ENCODE data around the gene PGRMC2. TPM values are rescaled to one million over a fixed set of nuclear protein-coding genes. Genes with fewer than 3 reads are reported as not detected.

Gene PGRMC2, protein sequence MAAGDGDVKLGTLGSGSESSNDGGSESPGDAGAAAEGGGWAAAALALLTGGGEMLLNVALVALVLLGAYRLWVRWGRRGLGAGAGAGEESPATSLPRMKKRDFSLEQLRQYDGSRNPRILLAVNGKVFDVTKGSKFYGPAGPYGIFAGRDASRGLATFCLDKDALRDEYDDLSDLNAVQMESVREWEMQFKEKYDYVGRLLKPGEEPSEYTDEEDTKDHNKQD
- total RNA-seq (2014; rRNA removed; shearing (Covaris generic)), result 35.6 and 44.0 TPM in 2 replicates

DNA sequence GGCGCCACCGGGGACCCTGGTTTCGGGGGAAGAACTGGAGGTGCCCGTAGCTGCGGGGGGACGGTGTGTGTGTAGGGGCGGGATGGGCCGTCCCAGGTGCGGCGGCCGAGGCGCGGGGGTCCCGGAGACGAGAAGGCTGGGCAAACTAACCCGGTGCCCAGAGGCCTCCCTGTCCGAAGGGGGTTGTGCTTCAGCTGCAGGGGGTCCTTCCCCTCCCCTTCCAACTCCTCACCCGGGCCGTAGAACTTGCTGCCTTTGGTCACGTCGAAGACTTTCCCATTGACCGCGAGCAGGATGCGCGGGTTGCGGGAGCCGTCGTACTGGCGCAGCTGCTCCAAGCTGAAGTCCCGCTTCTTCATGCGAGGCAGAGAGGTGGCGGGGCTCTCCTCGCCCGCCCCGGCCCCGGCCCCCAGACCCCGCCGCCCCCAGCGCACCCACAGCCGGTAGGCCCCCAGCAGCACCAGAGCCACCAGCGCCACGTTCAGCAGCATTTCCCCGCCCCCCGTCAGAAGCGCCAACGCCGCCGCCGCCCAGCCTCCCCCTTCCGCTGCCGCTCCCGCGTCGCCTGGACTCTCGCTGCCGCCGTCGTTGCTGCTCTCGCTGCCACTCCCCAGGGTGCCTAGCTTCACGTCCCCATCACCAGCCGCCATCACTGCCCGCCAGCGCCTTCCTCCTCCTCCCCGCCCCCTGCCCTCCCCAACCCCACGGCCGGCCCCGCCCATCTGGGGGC is at the start of gene PGRMC2:
TSS of gene PGRMC2 (minus strand) at position 673 of the 730 bp plus-strand sequence. CDS start at position 650, 23 bp downstream.
- DNase-seq (ENCODE audit: low spot score), result peak; percentile 23

DNA sequence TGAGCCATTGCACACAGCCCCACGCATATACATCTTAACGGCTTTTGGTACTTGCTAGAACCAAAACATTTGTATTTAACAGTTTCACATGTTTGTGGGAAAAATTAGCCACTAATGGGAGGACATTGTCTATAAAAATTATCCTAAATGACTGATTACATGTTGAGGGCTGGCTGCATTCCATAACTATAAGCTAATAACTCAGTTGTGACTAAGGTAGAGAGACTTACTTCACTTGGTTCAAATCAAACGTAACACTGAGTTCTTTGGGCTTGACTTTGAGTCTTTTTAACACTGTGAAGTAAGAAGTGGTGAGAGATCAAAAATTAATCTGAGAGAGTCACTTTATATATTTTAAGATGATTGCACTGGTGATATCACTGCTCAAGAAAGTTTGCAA is 47.9 kb upstream of the PGRMC2 start:
- no peak for DNase-seq (ENCODE audit: low spot score)

DNA sequence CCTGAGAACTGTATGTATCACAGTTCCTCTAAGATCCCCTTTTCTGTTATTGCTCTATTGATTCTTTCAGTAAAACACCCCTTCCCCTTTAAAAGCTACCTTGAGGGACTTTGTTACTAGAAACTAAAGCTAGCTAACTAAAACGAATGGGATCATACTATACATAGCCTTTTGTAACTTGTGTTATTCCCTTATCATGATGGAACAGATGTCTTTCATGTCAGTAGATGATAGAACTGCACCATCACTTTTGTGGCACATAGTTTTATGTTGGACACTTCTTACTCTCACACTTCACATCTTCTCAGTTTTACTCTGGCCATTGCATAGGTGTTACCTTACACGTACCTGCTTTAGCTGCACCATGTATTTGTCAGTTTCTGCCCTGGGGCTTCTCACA is 46.6 kb upstream of the PGRMC2 start:
- DNase-seq (ENCODE audit: low spot score), result no peak

DNA sequence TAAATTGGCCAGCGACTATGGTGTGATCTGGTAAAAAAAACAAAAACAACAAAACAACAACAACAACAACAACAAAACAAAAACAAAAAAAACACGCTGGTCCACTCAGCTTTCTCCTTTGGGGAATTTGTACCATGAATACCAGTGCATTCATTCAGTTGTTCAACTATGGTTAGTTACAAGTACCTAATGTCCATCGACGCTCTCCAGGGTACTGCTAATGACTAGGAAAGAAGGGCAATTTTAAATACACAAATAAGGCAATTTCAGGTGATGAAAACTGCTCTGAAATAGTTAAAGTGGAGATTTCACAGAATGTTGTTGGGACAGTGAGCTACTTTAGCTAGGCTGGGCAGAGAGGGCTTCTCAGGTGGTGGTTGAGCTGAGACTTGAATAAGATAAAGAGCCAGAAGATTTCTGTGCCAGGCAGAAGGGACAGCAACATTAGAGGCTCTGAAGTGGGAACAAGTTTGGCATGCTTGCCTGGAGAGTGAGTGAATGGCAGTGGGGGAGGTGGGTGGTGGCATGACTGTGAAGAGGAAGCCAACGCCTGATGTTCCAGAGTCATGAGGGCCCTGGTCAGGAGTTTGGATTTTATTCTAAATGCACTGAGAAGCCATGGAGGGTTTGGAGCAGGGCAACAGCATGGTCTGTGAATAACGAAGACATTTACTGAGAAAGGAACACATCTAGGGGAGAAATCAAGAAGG is 45.9 kb upstream of the PGRMC2 start:
- DNase-seq (ENCODE audit: low spot score), result no peak

DNA sequence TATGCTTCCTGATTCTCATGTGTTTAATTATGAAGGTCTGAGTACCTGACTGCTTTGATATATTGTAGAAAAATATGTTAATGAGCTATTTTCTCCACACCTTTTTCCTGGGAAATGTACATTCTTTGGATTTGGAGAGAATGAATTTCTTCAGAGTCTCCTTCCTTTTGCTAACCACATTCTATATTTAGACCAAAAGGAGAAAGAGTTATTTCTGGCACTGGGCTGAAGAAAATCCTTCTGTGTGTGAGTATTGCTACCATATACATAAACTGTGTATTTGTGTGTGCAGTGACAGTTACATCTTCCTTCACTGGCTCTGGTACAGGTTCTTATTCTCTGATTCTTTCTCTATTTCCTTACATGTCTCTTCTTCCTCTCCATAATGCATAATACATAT is 44.5 kb upstream of the PGRMC2 start:
- peak; percentile 41 for DNase-seq (ENCODE audit: low spot score)

DNA sequence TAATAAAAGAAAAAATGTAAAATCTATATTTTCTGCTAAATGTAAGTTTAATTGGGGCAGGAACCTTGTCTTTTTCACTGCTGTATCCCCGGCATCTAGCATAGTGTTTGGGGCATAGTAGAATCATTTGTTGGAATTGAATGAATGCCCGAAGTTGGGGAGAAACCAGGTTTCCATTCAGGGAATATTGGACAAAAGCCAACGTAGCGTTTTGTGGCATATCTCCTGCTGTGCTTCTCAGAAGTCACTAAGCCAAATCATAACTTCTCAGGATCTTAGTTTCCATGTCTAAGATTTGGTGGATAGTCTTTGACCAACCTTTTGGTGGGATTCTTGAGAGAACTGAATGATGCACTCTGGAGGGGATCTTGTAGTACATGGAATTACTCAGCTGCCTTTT is 42.0 kb upstream of the PGRMC2 start:
- DNase-seq (ENCODE audit: low spot score), result no peak

DNA sequence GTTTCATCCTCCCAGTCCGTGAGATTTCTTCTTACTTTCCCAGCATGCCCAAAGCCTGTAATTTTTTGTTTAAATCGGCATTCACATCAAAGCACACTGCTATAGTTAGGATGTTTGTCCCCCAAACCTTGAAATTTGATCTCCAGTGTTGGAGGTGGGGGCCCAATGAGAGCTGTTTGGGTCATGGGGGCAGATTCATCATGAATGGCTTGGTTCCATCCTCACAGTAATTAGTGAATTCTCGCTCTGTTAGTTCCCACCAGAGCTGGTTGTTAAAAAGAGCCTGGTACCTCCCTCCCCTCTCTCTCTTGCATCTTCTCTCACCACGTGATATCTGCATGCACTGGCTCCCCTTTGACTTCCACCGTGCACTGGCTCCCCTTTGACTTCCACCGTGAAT is 40.5 kb upstream of the PGRMC2 start:
- no peak for DNase-seq (ENCODE audit: low spot score)

DNA sequence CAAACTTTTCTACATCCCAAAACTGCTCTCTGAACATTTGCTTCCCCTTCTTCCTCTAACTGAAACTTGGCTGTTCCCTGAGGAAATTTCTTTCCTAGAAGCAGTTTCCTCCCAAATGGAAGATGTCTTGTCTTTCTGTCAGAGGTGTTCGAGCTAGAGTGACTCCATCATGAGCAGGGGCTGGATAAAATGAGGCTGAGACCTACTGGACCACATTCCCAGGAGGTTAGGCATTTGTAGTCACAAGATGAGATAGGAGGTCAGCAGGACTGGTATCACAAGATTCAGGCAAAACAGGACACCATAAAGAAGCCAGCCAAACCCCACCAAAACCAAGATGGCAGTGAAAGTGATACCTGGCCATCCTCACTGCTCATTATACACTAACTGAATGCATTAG is 35.8 kb upstream of the PGRMC2 start:
- no peak for DNase-seq (ENCODE audit: low spot score)

DNA sequence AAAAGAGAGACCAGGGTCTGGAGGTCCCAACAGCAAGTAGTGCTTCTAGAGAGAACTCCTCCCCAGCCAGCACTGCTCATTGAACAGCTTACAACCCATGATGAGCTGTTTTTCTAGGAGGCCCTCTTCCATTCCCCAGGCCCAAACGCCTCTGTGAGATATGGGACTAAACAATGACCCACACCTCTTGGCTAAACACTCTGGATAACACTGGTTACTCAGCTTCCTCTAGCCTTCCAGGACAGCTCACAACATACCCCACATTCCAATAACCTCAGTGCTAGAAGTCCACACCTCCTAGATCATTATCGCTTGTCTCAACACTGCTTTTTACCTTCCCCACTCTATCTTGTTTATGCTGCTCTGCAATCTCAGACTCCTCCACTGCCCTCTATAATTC is 35.4 kb upstream of the PGRMC2 start:
- DNase-seq (ENCODE audit: low spot score), result peak; percentile 92

DNA sequence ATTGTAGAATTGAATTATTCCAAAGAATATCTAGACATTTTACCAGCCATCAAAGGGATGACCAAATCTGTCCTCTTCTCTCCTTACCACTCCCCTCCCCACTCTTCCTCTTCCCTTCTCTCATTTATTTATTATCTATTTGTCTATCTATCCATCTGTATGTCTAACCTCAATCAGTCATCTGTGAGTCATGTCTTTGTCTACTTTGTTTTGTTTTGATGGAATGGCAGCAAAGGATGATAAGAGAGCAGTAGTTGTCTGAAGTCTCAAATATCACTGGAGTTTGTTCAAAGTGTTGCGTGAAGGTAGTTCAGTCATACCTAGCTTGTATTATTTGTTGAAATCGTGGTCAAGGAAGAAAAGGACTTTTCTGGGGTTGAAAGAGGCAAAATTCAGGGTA is 34.7 kb upstream of the PGRMC2 start:
- peak; percentile 40 for DNase-seq (ENCODE audit: low spot score)

DNA sequence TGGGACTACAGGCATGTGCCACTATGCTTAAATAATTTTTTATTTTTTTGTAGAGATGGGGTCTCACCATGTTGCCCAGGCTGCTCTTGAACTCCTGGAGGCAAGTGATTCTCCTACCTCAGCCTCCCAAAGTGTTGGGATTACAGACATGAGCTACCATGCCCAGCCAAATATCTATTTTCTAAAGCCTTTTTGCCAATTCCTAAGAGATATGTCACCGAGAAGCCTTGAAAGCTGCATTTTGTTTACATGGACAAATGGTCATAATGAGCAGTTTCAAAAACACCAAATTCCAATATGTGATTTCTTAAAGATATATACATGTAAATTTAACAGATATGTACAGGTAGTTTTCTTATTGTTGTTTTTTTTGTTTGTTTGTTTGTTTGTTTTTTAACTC is 33.0 kb upstream of the PGRMC2 start:
- DNase-seq (ENCODE audit: low spot score), result no peak

DNA sequence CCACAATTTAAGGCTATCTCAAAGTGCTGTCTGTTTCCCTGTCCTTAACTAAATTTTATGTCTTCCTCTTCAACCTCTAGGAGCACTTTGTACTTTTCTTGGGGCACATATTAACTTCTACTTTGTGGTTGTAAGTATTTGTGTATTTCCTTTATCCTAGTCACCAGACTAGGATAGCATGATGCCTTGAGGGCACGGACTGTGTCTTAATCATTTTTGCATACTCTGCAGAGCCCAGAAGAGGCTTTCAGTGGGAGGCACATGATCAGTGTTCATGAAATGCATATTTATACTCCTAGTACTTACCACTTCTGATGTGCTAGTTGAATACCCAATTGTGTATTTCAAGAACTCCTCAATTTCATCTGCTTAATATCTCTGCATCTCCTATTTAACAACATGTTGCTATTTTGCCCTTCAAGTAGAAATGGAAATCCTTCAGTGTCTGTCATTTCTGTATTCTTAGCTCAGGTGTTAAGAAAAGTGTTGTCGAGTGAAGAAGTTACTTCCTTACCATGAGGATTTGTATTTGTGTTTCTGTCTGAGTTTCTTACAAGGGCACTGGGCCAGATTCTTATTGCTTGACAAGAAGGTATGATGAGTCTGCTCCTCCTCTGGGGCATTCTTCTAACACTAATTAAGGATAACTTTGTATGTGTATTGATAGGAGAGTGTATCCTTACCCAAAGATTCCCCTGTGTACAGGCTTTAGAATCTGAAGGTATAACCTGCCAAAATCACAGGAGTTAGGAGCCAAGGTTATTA is 28.3 kb upstream of the PGRMC2 start:
- no peak for DNase-seq (ENCODE audit: low spot score)

DNA sequence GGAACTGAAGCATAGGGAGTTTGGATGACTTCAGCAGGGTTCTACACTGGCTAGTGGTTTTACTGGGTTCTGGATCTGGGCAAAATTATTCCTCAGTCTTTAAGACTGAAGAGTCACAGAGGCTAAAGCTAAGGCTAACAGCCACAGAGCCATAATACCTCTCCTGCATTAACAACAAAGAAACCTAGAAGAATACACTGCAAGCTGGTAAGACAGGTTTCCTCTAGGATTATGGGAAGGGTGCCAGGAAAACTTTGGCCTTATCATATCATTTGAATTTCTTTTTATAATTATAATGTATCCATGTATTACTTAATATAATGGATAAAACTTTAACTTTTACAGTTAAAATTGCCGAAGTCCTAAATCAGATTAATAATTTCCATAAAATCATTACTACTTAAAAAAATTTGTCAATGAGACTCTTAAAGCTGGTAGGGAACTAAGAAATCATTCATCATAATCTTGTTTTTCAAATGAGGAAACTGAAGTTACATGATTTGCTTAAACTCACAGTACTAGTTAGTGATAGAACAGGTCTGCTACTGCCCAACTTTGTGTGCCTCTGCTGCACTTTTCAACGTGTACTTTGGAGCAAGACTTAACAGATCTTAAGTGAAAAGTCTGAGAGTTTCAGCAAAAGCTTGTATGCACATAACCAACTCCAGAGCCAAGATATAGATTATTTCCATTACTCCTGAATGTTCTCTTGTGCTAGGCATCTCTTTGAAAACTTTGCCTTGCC is 24.2 kb upstream of the PGRMC2 start:
- no peak for DNase-seq (ENCODE audit: low spot score)

DNA sequence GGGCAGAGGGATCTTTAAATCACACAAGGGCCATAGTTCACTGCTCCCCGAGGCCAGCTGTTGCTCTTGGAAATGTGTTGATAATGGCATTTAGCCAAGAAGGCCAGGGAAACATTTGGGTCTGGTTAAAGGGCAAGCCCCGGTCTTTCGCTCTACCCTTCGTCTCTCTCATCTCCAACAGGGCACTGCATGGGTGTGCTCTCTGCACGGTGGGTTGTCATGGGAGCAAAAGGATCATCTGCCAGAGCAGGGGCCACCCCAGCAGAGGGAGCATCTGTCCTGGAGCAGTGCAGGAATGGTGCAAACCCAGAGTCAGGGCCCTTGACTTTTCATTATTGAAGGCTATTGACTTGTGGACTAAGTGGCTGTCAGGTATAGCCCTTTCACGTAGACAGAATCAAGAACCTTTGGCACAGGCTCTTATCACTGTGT is 22.7 kb upstream of the PGRMC2 start:
- DNase-seq (ENCODE audit: low spot score), result no peak

DNA sequence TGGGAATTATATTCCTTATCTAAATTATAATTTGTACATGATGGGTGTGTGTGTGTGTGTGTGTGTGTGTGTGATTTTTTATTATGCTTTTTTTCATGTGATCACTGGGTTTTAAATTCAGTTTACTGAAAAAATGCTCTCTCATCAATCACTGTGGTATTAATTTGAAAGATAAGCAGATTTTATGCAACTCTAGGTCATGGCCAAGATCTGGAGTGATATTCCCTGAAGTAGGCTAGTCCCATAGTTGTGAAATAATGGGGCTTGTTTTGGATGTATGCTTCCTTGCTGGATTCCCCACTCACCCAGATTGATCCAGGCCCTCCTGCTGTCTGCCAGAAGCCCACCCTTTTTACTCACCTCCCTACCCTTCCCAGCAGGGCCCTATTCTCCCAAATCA is 22.0 kb upstream of the PGRMC2 start:
- no peak for DNase-seq (ENCODE audit: low spot score)

DNA sequence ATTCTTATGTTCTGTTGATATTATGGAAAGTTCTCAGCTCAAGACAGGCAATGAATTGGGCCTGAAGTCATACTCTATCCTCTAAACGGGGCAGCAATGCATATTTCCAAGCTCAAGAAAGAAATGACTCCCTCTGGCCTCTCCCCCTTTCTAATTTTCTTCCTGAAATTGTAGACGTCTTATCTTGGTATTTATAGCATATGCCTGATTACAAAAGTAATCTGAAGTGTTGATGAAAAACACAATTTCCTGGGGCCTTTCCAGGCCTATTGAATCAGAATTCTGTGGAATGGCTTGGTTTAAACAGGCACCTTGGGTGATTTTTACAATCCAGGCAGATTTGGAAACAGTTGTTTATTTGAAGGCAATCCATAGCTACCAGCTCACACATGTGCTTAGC is 21.4 kb upstream of the PGRMC2 start:
- no peak for DNase-seq (ENCODE audit: low spot score)

DNA sequence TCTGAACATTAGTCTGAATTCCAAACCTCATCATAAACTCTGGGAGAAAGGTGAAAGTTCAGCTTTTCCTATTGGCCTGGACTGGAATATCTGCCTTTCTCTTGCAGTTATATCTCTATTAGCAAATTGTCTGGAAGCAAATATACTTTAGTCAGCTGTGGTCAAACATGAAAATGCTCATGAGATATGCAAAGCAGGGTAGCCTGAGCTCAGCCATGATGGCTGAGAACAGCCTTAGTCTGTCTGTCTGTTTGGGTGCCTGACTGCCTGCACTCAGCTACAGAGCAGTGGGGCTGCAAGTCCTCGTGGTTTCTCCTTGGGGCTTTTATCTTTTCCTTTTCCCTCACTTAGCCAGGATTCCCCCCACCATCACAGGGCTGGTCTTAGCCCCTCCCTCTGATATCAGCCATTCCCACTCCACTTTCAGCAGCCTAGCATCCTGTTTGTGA is 19.5 kb upstream of the PGRMC2 start:
- no peak for DNase-seq (ENCODE audit: low spot score)

DNA sequence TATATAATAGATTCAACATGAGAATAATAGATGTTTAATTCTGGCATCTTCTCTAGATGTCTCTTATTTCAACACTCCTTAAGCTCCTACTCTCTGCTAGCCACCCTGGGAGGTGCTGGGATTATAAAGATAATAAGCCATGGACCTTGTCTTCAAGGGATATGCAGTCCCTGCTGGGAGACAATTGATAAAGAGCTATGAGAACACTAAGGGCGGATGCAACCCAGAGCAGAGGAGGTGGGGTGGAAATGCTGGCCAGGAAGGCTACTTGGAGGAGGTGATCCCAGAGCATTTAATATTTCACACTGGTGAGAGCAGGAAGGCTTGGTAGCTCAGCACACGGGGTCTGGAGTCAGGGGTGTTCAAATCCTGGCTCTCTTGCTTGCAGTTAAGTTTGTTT is 18.3 kb upstream of the PGRMC2 start:
- no peak for DNase-seq (ENCODE audit: low spot score)

DNA sequence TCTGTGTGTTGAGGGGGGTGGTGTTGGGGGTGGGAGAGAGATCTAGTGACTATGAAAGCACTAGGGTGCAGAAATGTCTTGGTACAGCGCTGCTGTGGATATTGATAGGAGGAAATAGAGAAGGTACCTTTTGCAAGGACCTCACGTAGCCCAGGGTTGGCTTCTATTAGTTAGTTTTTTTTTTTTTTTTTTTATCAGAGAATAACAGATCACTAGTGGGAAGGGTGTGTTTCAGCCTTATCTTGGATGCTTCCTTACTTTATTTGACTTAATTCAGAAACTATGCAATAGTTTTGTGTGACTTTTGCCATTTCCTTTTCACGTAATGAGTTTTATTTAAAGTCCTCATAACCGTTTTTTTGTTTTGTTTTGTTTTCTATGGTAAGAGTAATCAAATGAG is 16.4 kb upstream of the PGRMC2 start:
- no peak for DNase-seq (ENCODE audit: low spot score)

DNA sequence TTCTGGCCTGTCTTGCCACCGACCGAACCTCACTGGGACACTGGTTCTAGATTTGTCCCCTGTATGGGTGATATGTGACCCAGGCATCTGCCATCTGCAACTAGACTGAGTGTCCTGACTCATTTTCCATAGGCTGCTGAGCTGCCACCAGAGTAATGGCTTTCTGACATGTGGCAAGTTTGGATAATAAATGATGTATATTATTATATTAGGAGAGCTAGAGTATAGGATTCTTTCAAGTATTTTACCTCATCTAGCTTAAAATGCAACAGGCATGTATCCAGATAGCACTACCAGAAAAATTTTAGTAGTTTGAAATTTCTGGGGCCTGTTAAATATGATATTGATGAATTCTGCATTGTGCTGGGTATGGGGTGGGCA is 15.8 kb upstream of the PGRMC2 start:
- no peak for DNase-seq (ENCODE audit: low spot score)

DNA sequence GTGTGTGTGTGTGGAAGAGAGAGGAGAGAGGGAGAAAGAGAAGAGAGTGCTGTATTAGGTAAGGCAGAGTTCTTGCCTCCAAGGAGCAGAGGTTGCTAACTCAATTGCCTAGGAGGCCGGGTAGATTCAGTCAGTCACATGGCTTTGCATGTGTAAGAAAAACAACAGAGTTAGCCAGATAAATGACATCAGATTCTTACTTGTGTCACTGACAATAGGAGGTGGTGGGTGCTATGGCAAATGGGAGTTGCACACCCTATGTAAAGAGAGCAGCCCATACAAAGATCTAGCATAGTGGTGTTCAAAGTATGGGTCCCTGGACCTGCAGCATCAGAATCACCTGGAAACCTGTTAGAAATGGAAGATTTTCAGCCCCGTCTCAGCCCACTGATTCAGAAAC is 14.4 kb upstream of the PGRMC2 start:
- no peak for DNase-seq (ENCODE audit: low spot score)

All from A172 (cell line).